HG02943 (cell line): ENCODE measurements around the gene CFAP107.
"Not testable (repeated sequence)": the region's sequence is repeated elsewhere in the genome, so short reads cannot be mapped to it uniquely, and the experiment has no call there.

ENCODE experiments used
- ATAC-seq: cut with Tn5 transposase; IDR thresholded peaks from one replicate; pipeline ENCODE4 v1.9.1; 2021; ENCODE audit warnings: mild to moderate bottlenecking, low read depth, moderate library complexity; ENCODE audit not compliant: unreplicated experiment

Gene CFAP107

DNA sequence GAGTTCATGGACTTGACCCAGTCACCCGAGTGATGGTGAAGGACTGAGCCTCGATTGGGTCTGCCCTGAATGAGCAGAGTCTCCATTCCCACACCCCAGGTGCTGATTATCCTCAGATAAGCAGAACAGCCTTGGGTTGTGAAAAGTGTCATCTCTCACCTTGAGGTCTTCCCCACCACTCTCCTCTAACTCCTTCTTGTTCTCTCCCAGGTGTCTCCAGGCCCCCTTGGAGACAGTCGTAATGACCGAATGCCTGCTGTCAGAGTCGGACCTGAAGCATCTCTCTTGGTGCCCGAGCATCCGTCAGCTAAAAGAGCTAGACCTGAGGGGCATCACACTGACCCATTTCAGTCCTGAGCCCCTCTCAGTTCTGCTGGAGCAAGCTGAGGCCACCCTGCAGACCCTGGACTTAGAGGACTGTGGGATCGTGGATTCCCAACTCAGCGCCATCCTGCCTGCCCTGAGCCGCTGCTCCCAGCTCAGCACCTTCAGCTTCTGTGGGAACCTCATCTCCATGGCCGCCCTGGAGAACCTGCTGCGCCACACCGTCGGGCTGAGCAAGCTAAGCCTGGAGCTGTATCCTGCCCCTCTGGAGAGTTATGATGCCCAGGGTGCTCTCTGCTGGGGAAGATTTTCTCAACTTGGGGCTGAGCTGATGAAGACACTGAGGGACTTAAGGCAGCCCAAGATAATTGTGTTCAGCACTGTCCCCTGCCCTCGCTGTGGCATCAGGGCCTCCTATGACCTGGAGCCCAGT is 31.0 kb downstream of the CFAP107 start:
- no peak for ATAC-seq

DNA sequence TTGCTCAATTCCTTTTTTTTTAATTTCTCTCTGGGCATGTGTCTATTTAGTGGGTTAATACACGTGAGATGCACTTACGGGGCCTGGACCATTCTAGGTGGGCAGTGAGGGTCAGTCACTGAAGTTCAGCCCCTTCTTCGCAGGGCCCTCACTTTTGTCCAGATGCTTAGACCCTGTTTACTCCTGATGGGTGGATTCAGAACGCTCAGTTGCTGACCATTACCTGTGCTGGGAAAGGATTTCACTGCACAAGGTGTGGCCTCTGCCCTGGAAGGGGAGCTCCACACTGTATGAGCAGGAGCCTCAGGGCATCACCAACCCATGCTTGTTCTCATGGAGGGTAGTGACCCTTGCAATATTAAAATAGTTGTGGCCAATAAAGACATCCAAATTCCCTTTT is 32.1 kb downstream of the CFAP107 start:
- no peak for ATAC-seq

DNA sequence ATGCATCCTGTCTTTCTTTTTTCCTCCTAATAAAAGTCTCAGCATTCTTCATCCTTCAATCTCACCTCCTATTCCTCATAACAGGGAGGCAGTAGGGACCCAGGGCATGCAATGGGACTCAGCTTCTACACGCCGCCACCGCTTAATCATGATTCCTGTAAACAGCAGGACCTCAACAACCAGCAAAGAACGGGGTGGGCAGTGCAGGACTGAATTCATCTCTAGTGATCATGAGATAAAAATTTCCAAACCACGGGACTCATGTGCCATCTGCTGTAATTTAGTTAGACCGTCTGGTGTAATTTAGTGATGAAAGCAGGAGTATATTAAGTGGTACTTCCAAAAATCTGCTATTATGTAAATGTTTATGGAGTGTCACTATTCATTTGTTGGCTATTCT is 32.9 kb downstream of the CFAP107 start:
- no peak for ATAC-seq

DNA sequence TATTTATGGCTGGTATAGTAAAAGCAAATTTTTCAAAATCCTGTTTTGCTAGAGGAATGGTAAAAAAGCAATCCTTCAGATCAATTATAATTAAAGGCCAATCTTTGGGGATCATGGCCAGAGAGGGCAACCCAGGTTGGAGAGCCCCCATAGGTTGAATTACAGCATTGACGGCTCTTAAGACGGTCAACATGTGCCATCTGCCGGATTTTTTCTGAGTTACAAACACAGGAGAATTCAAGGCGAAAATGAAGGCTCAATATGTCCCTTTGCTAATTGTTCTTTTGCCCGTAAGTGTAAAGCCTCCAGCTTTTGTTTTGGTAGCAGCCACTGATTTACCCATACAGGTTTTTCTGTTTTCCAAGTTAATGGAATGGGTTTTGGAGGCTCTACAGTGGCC is 35.5 kb downstream of the CFAP107 start:
- not testable (repeated sequence) for ATAC-seq

DNA sequence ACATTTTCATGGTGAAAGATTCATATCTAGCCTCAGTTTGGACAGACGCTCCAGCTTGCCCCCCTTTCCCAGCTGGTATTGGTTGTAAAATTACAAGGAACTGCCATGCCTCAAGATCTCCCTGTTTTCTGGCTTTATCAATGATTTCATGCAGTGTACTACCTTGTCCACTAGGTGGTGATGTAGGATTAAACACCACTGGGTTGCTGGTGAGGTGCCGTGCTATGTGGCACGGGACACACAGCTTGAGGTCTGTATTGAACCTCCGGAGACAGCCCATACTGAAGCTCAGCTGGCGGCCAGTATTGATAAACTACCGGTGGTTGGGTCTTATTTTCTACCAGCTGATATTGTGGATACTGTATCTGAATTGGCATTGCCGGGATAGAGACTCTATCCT is 37.8 kb downstream of the CFAP107 start:
- ATAC-seq, result not testable (repeated sequence)

DNA sequence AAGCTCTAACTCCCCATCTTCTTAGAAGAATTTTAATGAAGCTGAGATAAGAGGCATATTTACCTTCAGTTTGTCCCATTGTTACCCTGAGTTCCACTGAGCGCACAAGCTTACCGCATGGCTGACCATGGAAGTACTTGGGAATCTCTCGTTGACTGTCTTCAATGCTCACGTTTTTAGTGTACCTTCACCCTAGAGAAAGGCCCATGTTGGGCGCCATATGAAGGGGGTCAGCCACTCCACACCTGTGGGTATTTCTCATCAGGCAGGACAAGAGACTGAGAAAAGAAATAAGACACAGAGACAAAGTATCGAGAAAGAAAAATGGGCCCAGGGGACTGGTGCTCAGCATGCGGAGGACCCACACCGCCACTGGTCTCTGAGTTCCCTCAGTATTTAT is 38.7 kb downstream of the CFAP107 start:
- ATAC-seq, result not testable (repeated sequence)

DNA sequence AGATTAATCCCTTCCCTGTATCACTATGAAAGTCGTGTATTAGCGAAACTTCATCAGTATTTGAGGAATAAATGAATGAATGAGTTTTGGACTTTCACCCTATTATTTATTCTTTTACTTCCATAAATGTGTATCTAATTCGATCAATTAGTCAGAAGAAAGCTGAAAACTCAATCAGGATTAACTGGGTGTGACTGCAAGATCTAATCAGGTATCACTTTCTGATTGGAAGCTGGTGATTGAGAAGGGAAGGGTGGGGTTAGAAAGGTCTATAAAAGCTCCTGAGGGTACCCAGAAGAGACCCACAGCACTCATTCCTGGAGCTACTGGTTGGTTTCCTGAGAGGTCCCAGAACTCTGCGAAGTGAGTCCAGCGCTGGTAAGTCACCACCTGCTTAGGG is 45.1 kb downstream of the CFAP107 start, which contains the start of gene PRAMEF1:
TSS of gene PRAMEF1 (plus strand) at position 301 of the 400 bp plus-strand sequence. CDS start 1,831 bp downstream, outside the sequence.
- ATAC-seq, result not testable (repeated sequence)

DNA sequence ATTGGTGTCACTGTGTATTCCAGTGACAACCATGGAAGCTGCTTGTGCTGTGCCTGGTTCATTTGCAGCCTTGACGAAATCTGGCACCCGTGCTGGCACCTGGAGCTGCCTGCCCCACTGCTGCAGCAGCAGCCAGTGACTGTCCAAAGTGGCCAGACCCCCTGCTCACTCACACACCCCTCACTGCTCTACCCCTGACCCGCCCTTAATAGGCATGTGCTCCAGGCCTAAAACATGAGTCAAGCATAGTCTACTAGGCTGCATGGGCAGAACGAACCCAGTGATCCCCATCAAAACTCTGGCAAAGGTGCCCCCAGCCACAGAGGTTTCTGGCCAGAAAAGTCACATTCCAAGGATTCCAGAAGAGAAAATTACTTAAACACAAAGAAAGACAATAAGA is 52.9 kb downstream of the CFAP107 start:
- no peak for ATAC-seq

DNA sequence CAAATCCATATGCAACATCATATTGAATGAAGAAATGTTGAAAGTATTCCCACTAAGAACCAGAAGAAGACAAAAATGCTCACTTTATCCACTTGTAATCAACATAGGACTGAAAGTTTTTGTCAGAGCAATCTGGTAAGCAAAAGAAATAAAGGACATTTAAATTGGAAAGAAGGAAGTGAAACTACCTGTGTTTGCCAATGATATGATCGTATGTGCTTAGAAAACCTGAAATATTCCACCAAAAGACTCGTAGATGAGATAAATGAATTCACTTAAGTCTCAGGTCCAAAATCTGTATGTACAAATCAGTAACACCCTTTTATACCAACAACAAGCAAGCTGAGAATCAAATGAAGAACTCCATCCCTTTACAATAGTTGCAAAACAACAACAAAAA is 53.7 kb downstream of the CFAP107 start:
- no peak for ATAC-seq

DNA sequence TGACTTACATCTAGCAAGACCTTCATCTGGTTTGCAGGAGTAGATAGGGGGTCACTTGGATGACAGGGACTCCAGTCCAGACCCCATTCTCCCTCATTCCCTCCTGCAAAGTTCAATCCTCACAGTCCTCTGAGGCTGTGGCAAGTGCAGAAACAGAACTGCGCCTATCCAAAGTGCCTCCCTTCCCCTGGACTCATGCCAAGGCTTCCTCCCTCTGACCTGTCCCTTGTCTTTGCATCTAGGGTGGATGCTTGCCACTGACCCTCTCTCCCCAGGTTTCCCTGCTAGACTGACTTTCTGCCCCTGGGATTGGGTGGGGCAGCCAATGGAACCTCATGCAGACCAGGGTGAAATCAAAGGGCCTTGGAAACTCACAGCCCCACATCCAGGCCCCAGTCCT is 63.9 kb downstream of the CFAP107 start:
- ATAC-seq, result no peak

DNA sequence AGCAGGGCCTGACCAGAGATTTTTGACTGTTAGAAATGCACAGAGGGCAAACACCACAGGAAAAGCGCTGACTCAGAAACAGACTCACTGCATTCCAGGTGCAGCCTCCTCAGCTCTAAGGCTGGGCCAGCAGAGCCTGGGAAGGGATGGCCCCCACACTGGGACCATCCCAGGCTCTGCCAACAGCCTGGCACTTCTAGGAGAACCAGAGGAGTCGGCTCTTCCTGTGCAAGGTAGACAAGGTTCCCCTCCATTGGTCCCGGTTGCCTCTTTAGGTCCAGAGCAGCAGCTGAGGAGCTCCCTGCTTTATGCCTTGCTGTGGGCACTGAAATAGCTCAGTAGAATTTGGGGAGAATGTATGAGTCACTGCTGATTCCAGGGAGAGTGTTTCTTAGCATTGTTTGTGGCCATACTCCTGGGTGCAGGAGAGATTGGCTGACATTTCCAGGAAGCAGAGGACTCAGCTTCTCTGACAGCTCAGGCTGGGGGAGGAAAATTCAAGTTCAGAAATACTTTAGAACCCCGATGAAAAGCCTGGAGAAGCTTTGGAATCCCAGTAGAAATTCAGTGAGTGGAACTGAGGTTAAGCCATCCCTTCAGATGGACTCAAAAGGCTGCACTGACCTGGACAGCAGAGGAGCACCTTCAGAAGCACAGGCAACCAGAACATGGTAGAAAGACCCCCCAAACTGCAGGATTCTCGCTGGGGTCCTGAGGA is 64.8 kb downstream of the CFAP107 start:
- no peak for ATAC-seq

DNA sequence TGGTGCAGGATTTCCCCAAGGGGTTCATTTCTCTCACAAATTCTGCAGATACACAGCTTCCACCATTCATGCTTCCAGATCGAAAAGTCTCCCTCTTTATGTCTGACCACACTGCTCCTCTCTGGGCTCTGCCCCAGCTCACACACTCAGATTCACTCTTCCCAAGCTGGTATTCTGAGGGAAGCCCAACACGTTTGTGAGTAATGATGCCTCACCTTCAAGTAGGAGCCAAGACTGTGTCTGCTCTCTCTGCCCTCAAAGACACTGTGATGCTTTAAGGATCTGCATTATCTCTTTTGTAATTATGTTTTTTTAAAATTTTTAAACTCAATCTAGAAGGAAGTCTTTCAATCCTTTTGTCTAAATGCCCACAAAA is 65.4 kb downstream of the CFAP107 start:
- ATAC-seq, result no peak
